Stomach (tissue), 9 donors: Measurements from ENCODE around the gene L3MBTL3. TPM values are rescaled to one million over a fixed set of nuclear protein-coding genes. Genes with fewer than 3 reads are reported as not detected.

Source experiments
- DNase-seq, 2 donors: peaks; one replicate each; pipeline versions ENCODE4 v3.0.0 to v3.0.0-alpha.2; 2013 to 2019
- H3K27ac ChIP-seq, 5 donors: fragments of 200-600 bp in 4 of 5; sonication (generic) in 4 of 5; one replicate each; pipeline ENCODE4 v1.5.1; 2013 to 2019; ENCODE audit warnings: mild to moderate bottlenecking in 1 of 5, moderate library complexity in 1 of 5
- H3K27me3 ChIP-seq, 3 donors: fragments of 200-600 bp; sonication (generic); one replicate each; pipeline ENCODE4 v1.5.1; 2017 to 2019; ENCODE audit warnings: mixed run types in 1 of 3
- H3K36me3 ChIP-seq, 4 donors: fragments of 200-600 bp; sonication (generic); 1 replicate in 3 of 4; 2 replicates in 1 of 4; pipeline ENCODE4 v1.5.1; 2016 to 2019
- H3K4me1 ChIP-seq, 4 donors: fragments of 200-600 bp; sonication (generic); one replicate each; pipeline ENCODE4 v1.5.1; 2016 to 2019
- H3K4me3 ChIP-seq, 4 donors: fragments of 200-600 bp; sonication (generic) in 3 of 4; one replicate each; pipeline ENCODE4 v1.5.1; 2016 to 2019; ENCODE audit warnings: mild to moderate bottlenecking in 1 of 4
- H3K9me3 ChIP-seq, 4 donors: fragments of 200-600 bp; sonication (generic); one replicate each; pipeline ENCODE4 v1.5.1; 2016 to 2019
- CTCF ChIP-seq, 7 experiments: fragments of 450-650 bp in 4 of 7; fragments of 200-600 bp in 3 of 7; sonication (generic) in 3 of 7; IDR thresholded peaks; one replicate each; pipeline ENCODE4 v1.5.1; 2016 to 2019; ENCODE audit warnings: antibody characterized with exemption in 7 of 7, control low read depth in 2 of 7, mild to moderate bottlenecking in 1 of 7
- EP300 ChIP-seq: sonication (generic); formaldehyde crosslinking; IDR thresholded peaks from one replicate; pipeline ENCODE4 v1.6.1; 2017; ENCODE audit warnings: antibody characterized with exemption
- POLR2A ChIP-seq, 4 donors: fragments of 450-650 bp; IDR thresholded peaks; one replicate each; pipeline ENCODE4 v1.6.1; 2016; ENCODE audit warnings: antibody characterized with exemption in 4 of 4, control low read depth in 2 of 4, mild to moderate bottlenecking in 1 of 4, moderate library complexity in 1 of 4
- POLR2AphosphoS5 ChIP-seq, 3 donors: sonication (generic); formaldehyde crosslinking; IDR thresholded peaks; one replicate each; pipeline ENCODE4 v1.6.1; 2016; ENCODE audit warnings: antibody characterized with exemption in 3 of 3
- WGBS, 5 donors: extraction: QIAGEN DNeasy Blood & Tissue Kit in 3 of 5; methylation state at CpG; one replicate each; pipeline versions ENCODE4 v1.1.5 to v1.1.7; 2013 to 2018; 5-methylcytosine and 5-hydroxymethylcytosine counted together
- intact Hi-C: fragments of 100-400 bp; cut with DNase I; formaldehyde crosslinking; loops from one replicate; pipeline ENCODE4 v1.15.1; 2023; ENCODE audit warnings: low total_unique reads
- polyA plus RNA-seq, 3 donors: library from polyadenylated mRNA; stranded (reverse); fragments of 200-250 nt; gene quantifications; one replicate each; pipeline ENCODE4 v1.2.3, GENCODE V29; 2013
- total RNA-seq, 5 donors: library from RNA; depleted of rRNA; stranded (reverse); fragments of >200 nt; gene quantifications; one replicate each; pipeline versions ENCODE4 v1.1.0 to v1.2.3, GENCODE V29; 2014 to 2016
- donor health status: healthy with polysubstance abuse.
- donor health status: Bipolar disorder and iron deficiency.
- donor health status: healthy.

Gene L3MBTL3
- total and polyA plus RNA-seq, 8 donors: 1.8 to 51.9 (median 3.1) TPM; not detected in 1

- Histone ChIP-seq H3K4me3 (no peak overlapping the region), H3K27ac (no peak overlapping the region), H3K4me1 (no peaks in the 10 kb centered on the region), H3K36me3 (no peaks in the 10 kb centered on the region), H3K9me3 (peaks cover 0 to 9% (median 3%) of the 10 kb centered on the region in 4 donors), H3K27me3 (no peaks in the 10 kb centered on the region)
- WGBS, 5 donors: 94 to 98% (median 97%) methylated on average over 4 of the region's 4 CpGs
- intact Hi-C loops: no loop called here
- DNase-seq: no peak
- TF ChIP-seq EP300 (no peak), POLR2AphosphoS5 (IDR thresholded peaks at IDR 0.05) (no peak), CTCF (IDR thresholded peaks at IDR 0.05) (no peak), POLR2A (IDR thresholded peaks at IDR 0.05) (no peak)
These were observed 140.2 kb downstream of the L3MBTL3 start for GRCh38 chr6:130158548-130158947.

DNA sequence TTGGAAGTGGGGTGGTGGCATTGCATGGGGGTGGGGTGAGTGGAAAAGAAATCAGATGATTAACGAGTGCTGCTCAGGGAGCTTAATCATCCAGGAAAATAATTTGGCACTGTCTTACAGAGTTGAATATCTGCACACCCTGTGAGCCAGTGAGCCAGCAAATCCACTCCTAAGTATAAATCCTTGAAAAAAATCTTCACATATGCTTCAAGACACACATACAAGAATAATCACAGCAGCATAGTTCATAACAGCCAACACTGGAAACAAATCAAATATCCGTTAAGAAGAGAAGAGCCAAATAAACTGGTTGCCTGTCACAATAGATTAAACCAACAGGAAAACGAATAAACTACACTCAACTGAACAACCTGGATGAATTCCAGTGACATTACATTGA is 141.6 kb downstream of the L3MBTL3 start:
- intact Hi-C loops: no loop called here
- Histone ChIP-seq H3K9me3 (peaks cover 0 to 9% (median 3%) of the 10 kb centered on the region in 4 donors), H3K36me3 (no peaks in the 10 kb centered on the region), H3K4me3 (no peak overlapping the region), H3K27me3 (no peaks in the 10 kb centered on the region), H3K4me1 (no peaks in the 10 kb centered on the region), H3K27ac (no peak overlapping the region)
- TF ChIP-seq POLR2AphosphoS5 (IDR thresholded peaks at IDR 0.05): no peak
- no peak for TF ChIP-seq CTCF (IDR thresholded peaks at IDR 0.05)
- TF ChIP-seq POLR2A (IDR thresholded peaks at IDR 0.05): no peak
- TF ChIP-seq EP300: no peak
- DNase-seq: peak in 1 of 2 donors; percentile 18
- 20 to 34% (median 33%) methylated on average over 3 of the region's 3 CpGs for WGBS, 5 donors

- 44 to 65% (median 59%) methylated on average over 6 of the region's 6 CpGs for WGBS, 5 donors
- Histone ChIP-seq H3K4me1 (no peaks in the 10 kb centered on the region), H3K27ac (peak overlapping the region in 1 of 5 donors; percentile 23), H3K9me3 (peaks cover 0 to 9% (median 3%) of the 10 kb centered on the region in 4 donors), H3K36me3 (no peaks in the 10 kb centered on the region), H3K27me3 (peaks cover 0 to 6% (median 0%) of the 10 kb centered on the region in 3 donors), H3K4me3 (no peak overlapping the region)
- peak in 1 of 2 donors; percentile 67 for DNase-seq
- intact Hi-C loops: no loop called here
- TF ChIP-seq EP300 (no peak), CTCF (IDR thresholded peaks at IDR 0.05) (no peak), POLR2AphosphoS5 (IDR thresholded peaks at IDR 0.05) (peak in 1 of 3 donors; percentile 49), POLR2A (IDR thresholded peaks at IDR 0.05) (no peak)
These were observed 143.5 kb downstream of the L3MBTL3 start for GRCh38 chr6:130161683-130162404.

- TF ChIP-seq EP300 (no peak), POLR2A (IDR thresholded peaks at IDR 0.05) (no peak), POLR2AphosphoS5 (IDR thresholded peaks at IDR 0.05) (no peak), CTCF (IDR thresholded peaks at IDR 0.05) (no peak)
- Histone ChIP-seq H3K27ac (no peak overlapping the region), H3K4me1 (no peaks in the 10 kb centered on the region), H3K9me3 (peaks cover 0 to 9% (median 3%) of the 10 kb centered on the region in 4 donors), H3K27me3 (peaks cover 0 to 6% (median 0%) of the 10 kb centered on the region in 3 donors), H3K4me3 (no peak overlapping the region), H3K36me3 (no peaks in the 10 kb centered on the region)
- WGBS, 5 donors: 66 to 88% (median 77%) methylated on average over 2 of the region's 2 CpGs
- DNase-seq: no peak
- intact Hi-C loops: no loop called here
These were observed 144.0 kb downstream of the L3MBTL3 start for GRCh38 chr6:130162421-130162820.
